Embryonic facial prominence (tissue), 1 donor: ENCODE data around the gene XRCC3.

ENCODE experiments used
- DNase-seq: peaks from one replicate; pipeline ENCODE4 v3.0.0-alpha.2; 2016; ENCODE audit errors: extremely low spot score

Gene XRCC3

GRCh38 chr14:103707329-103708263, 7.7 kb downstream of the XRCC3 start:
- no peak for DNase-seq

GRCh38 chr14:103706551-103707328, 8.5 kb downstream of the XRCC3 start:
- no peak for DNase-seq

GRCh38 chr14:103705504-103706284, 9.6 kb downstream of the XRCC3 start:
- DNase-seq = no peak

- no peak for DNase-seq
Measured at GRCh38 chr14:103705118-103705503, 10.1 kb downstream of the XRCC3 start.

- no peak for DNase-seq
Measured at GRCh38 chr14:103704708-103705107, 10.5 kb downstream of the XRCC3 start.

- DNase-seq = no peak
Measured at GRCh38 chr14:103703433-103704385, 11.5 kb downstream of the XRCC3 start.

DNA sequence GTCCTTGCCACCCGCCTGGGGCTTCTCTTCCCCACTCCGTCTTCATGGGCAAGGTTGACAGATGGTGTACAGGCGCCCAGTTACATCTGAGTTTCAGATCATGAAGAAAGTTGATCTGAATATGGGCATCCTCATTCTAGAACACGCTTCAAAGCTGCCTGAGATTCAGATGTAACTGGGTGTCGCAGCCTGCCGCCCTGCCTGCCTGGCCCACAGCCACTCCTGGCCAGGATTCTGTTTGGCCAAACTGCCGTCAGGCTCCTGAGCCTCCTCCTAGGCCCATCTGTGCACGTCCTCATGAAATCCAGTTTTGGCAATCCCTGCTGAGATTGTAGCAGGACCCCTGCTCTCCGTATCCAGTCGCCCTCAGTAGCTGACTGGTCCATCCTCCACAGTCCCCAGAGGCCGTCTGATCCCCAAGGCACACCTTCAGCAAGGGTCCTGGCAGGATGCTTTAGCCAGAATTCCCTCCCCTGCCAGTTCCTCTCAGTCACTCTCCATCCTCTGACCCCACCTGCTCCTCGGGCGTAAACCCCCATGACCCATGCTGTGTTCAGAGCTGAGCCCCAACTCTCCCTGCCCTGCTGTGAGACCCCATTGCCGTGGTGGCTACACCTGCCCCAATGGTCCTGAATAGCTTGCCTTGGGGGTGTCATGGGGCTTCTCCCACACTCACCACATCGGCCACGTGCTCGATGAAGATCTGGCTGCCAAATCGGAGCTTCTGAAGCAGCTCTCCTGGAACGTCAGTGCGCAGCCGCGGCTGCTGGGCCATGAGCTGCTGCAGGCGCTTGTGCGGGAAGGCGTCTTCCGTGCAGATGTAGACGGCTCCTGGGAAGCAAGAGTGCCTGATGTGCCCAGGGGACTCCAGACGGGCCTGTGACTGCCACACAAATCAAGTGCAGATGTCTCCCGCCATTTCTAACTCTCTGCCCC, 12.5 kb downstream of the XRCC3 start:
- DNase-seq = no peak

GRCh38 chr14:103702095-103702494, 13.2 kb downstream of the XRCC3 start:
- DNase-seq = no peak

GRCh38 chr14:103700753-103701490, 14.3 kb downstream of the XRCC3 start:
- DNase-seq = no peak

DNA sequence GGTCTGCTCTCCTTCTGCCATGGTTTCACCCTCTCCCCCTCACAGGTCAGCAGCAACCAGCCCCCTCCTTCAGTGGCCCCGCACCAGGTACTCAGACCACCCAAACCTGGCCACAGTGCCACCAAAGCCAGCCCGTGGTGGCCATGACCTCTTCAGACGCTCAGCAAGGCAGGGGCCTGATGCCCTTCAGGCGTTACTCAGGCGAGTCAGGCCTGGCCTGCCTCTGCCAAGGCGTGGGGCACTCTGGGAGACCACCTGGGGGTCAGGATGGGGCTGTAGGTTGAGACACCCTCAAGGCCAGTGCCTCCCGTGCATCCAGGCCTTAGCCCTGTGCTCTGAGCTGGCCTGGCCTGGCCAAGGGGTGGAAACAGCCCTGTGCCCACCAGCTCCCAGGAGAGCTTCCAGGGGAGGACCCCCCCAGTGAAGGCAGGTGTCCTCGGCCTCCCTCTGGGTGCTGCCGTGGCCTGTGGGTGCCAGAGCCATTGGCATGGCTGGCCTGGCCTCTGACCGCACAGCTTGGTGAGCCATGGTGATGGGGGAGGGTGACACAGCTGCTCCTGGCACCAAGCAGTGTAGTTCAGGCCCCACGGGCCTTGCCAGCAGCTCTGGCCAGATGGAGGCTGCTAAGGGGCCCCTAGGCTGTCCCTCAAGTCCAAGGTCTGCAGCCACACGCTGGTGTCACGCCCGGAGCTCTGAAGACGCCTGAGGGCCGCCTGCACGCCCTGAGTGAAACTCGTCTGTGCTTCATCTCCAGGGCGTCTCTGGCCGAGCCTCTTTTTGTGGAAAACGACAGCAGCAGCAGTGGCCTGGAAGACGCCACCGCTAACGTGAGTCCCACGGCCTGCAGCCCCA, 15.1 kb downstream of the XRCC3 start:
- no peak for DNase-seq

DNA sequence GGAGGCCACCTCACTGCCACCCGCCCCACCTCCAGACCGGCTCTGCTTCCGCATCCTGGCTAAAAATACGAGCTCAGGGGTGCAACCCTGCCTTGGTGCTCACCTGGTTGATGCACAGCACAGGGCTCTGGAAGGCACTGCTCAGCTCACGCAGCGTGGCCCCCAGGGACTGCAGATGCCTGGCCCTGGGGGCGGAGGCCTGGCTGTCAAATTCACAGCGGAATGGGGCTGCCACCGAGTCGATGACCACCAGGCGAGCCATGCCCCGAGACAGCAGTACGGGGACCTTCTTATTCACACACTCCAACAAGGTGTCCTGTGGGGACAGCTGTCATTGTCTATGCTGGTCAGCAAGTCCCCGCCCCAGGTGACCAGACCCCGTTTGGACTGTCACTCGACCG, 16.0 kb downstream of the XRCC3 start:
- no peak for DNase-seq

GRCh38 chr14:103698380-103699260, 16.6 kb downstream of the XRCC3 start:
- no peak for DNase-seq

DNA sequence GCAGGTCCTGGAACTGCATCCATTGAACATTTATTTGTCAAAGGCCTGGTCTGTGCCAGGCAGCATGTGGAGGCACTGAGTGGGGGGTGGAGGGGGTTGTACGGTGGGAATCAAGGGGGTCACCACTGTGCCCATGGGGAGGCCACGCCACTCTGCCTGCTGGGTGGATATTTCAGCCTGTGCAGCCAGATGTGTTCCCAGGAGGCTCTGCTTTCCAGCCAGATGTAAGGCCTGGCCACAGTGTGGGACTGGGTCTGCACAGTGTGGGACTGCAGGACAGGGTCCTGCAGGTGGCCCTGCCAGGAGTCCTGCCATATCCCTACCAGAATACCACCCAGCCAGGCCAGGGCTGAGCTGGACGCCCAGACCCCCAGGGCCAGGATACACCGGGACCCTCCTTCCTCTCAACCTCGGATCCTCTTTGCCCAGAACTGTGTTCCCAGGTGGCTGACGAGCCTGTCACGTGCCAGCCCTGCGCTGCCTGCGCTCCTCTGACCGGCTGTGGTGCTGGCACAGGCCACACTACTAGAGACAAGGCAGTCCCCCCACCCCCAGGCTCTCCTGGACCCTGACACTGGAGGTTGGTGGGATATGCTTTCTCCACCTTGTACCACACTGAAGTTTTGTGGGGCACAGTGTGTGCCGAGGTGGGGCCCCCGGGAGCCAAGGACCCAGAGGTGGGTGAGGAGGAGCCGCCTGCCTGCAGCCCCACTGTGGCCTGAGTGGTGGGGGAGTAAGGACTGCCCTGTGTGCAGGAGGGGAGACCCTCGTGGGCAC, 17.5 kb downstream of the XRCC3 start:
- no peak for DNase-seq

- DNase-seq = no peak
Measured at GRCh38 chr14:103697206-103697602, 18.0 kb downstream of the XRCC3 start.

DNA sequence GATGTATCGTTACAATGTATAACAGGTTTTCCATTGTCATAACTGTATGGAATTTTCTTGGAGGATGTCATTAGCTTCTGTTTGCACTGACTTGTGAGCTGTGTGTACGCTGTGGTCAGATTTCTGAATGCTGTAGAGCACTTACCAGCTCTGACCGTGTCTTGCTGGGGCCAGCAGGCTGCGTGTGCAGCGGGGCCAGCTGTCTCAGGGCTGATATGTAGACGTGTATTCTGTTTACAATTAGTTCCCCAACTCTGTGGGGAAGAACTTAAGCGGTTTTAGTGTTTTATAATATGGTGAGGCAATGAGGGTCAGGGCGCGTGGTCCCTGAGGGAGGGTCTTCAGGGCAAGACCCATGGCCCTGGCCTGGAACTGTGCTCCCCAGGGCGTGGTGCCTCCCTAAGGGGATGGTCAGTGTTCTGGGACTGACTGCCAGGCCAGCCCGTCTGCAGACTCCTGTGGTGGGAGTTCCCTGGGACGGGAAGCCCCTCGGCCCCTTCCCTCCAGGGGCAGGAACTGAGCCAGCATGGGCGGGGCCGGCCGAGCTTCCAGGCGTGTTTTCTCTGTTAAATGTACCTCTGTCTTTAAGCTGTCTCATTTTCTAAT, 18.7 kb downstream of the XRCC3 start:
- no peak for DNase-seq

- DNase-seq = no peak
Measured at GRCh38 chr14:103696070-103696402, 19.2 kb downstream of the XRCC3 start.
